ENCODE measurements around the gene ATOX1. TPM values are rescaled to one million over a fixed set of nuclear protein-coding genes. Genes with fewer than 3 reads are reported as not detected.
"Not testable (repeated sequence)": the region's sequence is repeated elsewhere in the genome, so short reads cannot be mapped to it uniquely, and the experiment has no call there.

Gene ATOX1
- total and polyA plus RNA-seq, 2 donors (not counting 1 experiment from before 2014, with no cell fraction given): 37.3 to 43.6 TPM

DNA sequence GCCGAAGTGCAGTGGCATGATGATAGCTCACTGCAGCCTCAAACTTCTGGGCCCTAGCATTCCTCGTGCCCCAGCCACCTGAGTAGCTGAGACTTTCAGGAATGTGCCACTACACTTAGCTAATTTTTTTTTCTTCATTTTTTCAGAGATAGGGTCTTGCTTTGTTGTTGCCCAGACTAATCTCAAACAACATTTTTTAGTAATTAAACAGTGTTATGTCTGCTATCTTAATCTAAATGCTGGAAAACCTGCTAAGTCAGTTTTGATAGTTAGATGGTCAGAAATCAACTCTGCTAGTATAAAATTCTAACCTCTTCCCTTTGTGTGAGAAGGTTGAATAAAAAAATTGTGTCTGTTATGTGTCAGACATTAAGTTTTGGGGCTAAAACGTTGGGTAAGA is 25.7 kb upstream of the ATOX1 start:
- TF ChIP-seq EZH2 (IDR thresholded peaks at IDR 0.05; ENCODE audit: borderline replicate concordance, insufficient read depth, low read depth, low read length, poor library complexity, severe bottlenecking): no peak
- no peak for TF ChIP-seq CTCF (IDR thresholded peaks at IDR 0.05)
- CTCF ChIA-PET: interaction anchor here (1.5 to 2.0 kb wide), 2 partner anchors 44 to 359 kb away, joined by 3 to 5 read pairs; no protein-coding TSS in a partner anchor
- Histone ChIP-seq H3K4me3 (ENCODE audit: control extremely low read depth in 1 of 5, extremely low read depth in 1 of 5, insufficient read depth in 1 of 5, low read depth in 2 of 5, low read length in 4 of 5) (no peak overlapping the region), H3K9me3 (ENCODE audit: control extremely low read depth in 1 of 3, control insufficient read depth in 2 of 3, insufficient read depth in 1 of 3, low read length in 2 of 3) (no peaks in the 10 kb centered on the region), H3K27ac (ENCODE audit: low read length in 2 of 2) (peak overlapping the region in 1 of 2 donors; percentile 41), H3K4me1 (ENCODE audit: control insufficient read depth in 2 of 2, insufficient read depth in 2 of 2, low read length in 2 of 2) (peaks cover 20 to 39% of the 10 kb centered on the region in 2 donors), H3K79me2 (ENCODE audit: control insufficient read depth, insufficient read depth, low read length) (peaks cover 95% of the 10 kb centered on the region), H2AFZ (ENCODE audit: insufficient read depth, low read depth, low read length, poor library complexity, severe bottlenecking) (no peak overlapping the region), H3K36me3 (replicated peaks in 1 of 2; ENCODE audit: control extremely low read depth in 1 of 2, control insufficient read depth in 1 of 2, extremely low read depth in 1 of 2, insufficient read depth in 2 of 2, low read length in 1 of 2) (peaks cover 0 to 8% of the 10 kb centered on the region in 2 experiments), H3K27me3 (replicated peaks in 1 of 4; ENCODE audit: control extremely low read depth in 1 of 4, control insufficient read depth in 3 of 4, insufficient read depth in 4 of 4, low read length in 3 of 4) (no peaks in the 10 kb centered on the region), H4K20me1 (ENCODE audit: control insufficient read depth, insufficient read depth, low read length, poor library complexity, severe bottlenecking) (peaks cover 81% of the 10 kb centered on the region), H3K9ac (ENCODE audit: low read length) (no peak overlapping the region), H3K4me2 (replicated peaks; ENCODE audit: low read depth, low read length, poor library complexity, severe bottlenecking) (peak overlapping the region; percentile 35)
- WGBS (ENCODE audit: insufficient coverage): 79% methylated on average over 2 of the region's 3 CpGs
- peaks cover 54% of the 10 kb centered on the region for H3K4me1 Mint-ChIP-seq
- intact Hi-C loops (cut with micrococcal nuclease): loop anchor here (1.0 kb wide), 1 partner anchor 10 kb away; no protein-coding TSS in a partner anchor
- no peak overlapping the region for H3K27ac Mint-ChIP-seq
- POLR2A ChIA-PET: interaction anchor here (0.9 kb wide), 1 partner anchor 13 kb away, joined by 3 read pairs; the partner anchor contains the start of gene G3BP1
- ATAC-seq (ENCODE audit: low read depth) (no peak), DNase-seq (no peak)
- H3K27me3 Mint-ChIP-seq: no peaks in the 10 kb centered on the region
- H3K9me3 Mint-ChIP-seq (ENCODE audit: insufficient read depth): no peaks in the 10 kb centered on the region
- H3K4me3 Mint-ChIP-seq: no peak overlapping the region

DNA sequence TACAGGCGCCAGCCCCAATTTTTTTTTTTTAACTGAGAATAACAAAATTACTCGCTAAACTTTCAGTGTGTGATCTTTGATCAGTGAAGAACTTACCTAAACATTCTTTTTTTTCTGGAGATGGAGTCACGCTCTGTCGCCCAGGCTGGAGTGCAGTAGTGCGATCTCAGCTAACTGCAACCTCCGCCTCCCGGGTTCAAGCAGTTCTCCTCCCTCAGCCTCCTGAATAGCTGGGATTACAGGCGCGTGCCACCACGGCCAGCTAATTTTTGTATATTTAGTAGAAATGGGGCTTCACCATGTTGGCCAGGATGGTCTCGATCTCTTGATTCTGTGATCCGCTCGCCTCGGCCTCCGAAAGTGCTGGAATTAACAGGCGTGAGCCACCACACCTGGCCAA is 25.2 kb upstream of the ATOX1 start:
- not testable (repeated sequence) for H3K4me2 ChIP-seq (replicated peaks; ENCODE audit: low read depth, low read length, poor library complexity, severe bottlenecking); H3K36me3 ChIP-seq (replicated peaks in 1 of 2; ENCODE audit: control extremely low read depth in 1 of 2, control insufficient read depth in 1 of 2, extremely low read depth in 1 of 2, insufficient read depth in 2 of 2, low read length in 1 of 2); H2AFZ ChIP-seq (ENCODE audit: insufficient read depth, low read depth, low read length, poor library complexity, severe bottlenecking); H3K9ac ChIP-seq (ENCODE audit: low read length); H3K9me3 Mint-ChIP-seq (ENCODE audit: insufficient read depth); H3K27me3 ChIP-seq (replicated peaks in 1 of 4; ENCODE audit: control extremely low read depth in 1 of 4, control insufficient read depth in 3 of 4, insufficient read depth in 4 of 4, low read length in 3 of 4); H3K27me3 Mint-ChIP-seq; DNase-seq; ATAC-seq (ENCODE audit: low read depth); H3K27ac ChIP-seq (ENCODE audit: low read length in 2 of 2); H3K4me3 Mint-ChIP-seq; H3K9me3 ChIP-seq (ENCODE audit: control extremely low read depth in 1 of 3, control insufficient read depth in 2 of 3, insufficient read depth in 1 of 3, low read length in 2 of 3); H3K4me3 ChIP-seq (ENCODE audit: control extremely low read depth in 1 of 5, extremely low read depth in 1 of 5, insufficient read depth in 1 of 5, low read depth in 2 of 5, low read length in 4 of 5); H3K27ac Mint-ChIP-seq
- H3K79me2 ChIP-seq (ENCODE audit: control insufficient read depth, insufficient read depth, low read length): peaks cover 95% of the 10 kb centered on the region
- no CpG with 5 or more reads among the region's 16 CpGs for WGBS (ENCODE audit: insufficient coverage)
- CTCF ChIA-PET: interaction anchor here (1.5 kb wide), 1 partner anchor 360 kb away, joined by 3 read pairs; no protein-coding TSS in a partner anchor
- H4K20me1 ChIP-seq (ENCODE audit: control insufficient read depth, insufficient read depth, low read length, poor library complexity, severe bottlenecking): peaks cover 84% of the 10 kb centered on the region
- POLR2A ChIA-PET: interaction anchor here (0.9 kb wide), 1 partner anchor 12 kb away, joined by 3 read pairs; the partner anchor contains the start of gene G3BP1
- H3K4me1 Mint-ChIP-seq: peaks cover 59% of the 10 kb centered on the region
- H3K4me1 ChIP-seq (ENCODE audit: control insufficient read depth in 2 of 2, insufficient read depth in 2 of 2, low read length in 2 of 2): peaks cover 25 to 44% of the 10 kb centered on the region in 2 donors
- intact Hi-C loops (cut with micrococcal nuclease): loop anchor here (1.0 kb wide), 1 partner anchor 9 kb away; no protein-coding TSS in a partner anchor

Data from B cell (primary cell).